Measurements from ENCODE around the gene DDX10. TPM values are rescaled to one million over a fixed set of nuclear protein-coding genes. Genes with fewer than 3 reads are reported as not detected.
A peak's percentile ranks its signal among the peaks of the same experiment; 100 is the strongest.

The DDX10 gene
- total and polyA plus RNA-seq, 9 of the 15 experiments (the other 6 are each of a cell fraction or from before 2014, with no cell fraction given): 33.9 to 94.6 (median 50.7) TPM

GRCh38 chr11:108708173-108708572 lies 43.3 kb downstream of the DDX10 start:
- Histone ChIP-seq H3K27ac (ENCODE audit: extremely low read depth, low read depth, low read length) (no peak overlapping the region), H3K9ac (ENCODE audit: insufficient read depth in 1 of 2, low read depth in 2 of 2, low read length in 2 of 2) (no peak overlapping the region), H4K20me1 (replicated peaks; ENCODE audit: control insufficient read depth, insufficient read depth, low read length) (no peaks in the 10 kb centered on the region), H3K79me2 (ENCODE audit: control insufficient read depth, insufficient read depth, low read length) (peaks cover 11% of the 10 kb centered on the region; the same call in 2 of the 3 replicates), H3K36me3 (ENCODE audit: control insufficient read depth, insufficient read depth, low read length) (peaks cover 83% of the 10 kb centered on the region), H3K4me1 (replicated peaks in 1 of 2; ENCODE audit: control insufficient read depth in 2 of 2, insufficient read depth in 2 of 2, low read length in 2 of 2) (no peaks in the 10 kb centered on the region), H3K27me3 (ENCODE audit: control insufficient read depth in 2 of 2, insufficient read depth in 2 of 2, low read length in 2 of 2) (no peaks in the 10 kb centered on the region), H3K4me2 (ENCODE audit: insufficient read depth, low read length) (no peak overlapping the region), H2AFZ (ENCODE audit: low read depth, low read length) (no peak overlapping the region), H3K4me3 (no peak overlapping the region), H3K9me3 (replicated peaks; ENCODE audit: control insufficient read depth, insufficient read depth, low read depth, low read length) (peaks cover 3% of the 10 kb centered on the region; the same call in 1 of the 2 replicates), H3K9me1 (ENCODE audit: control insufficient read depth, insufficient read depth, low read length) (no peaks in the 10 kb centered on the region)
- TF ChIP-seq ZNF280B (CRISPR knock-in tag; IDR thresholded peaks at IDR 0.05): no peak
- TF ChIP-seq ZNF263 (CRISPR knock-in tag; IDR thresholded peaks at IDR 0.05; ENCODE audit: borderline replicate concordance): no peak
- TF ChIP-seq POLR2AphosphoS2 (IDR thresholded peaks at IDR 0.05; ENCODE audit: low read length): no peak
- TF ChIP-seq FOXK2 (conservative IDR thresholded peaks at IDR 0.05 in 1 of 2, IDR thresholded peaks at IDR 0.05 in 1 of 2; ENCODE audit: low read depth in 2 of 2): no peak
- TF ChIP-seq ZNF324 (CRISPR knock-in tag; IDR thresholded peaks at IDR 0.05): peak; percentile 86
- no peak for TF ChIP-seq RBBP5 (IDR thresholded peaks at IDR 0.05; ENCODE audit: borderline replicate concordance, insufficient read depth, low read length, poor library complexity, severe bottlenecking)
- no peak for TF ChIP-seq ZNF830 (CRISPR knock-in tag; IDR thresholded peaks at IDR 0.05)
- no peak for TF ChIP-seq ZNF76 (CRISPR knock-in tag; IDR thresholded peaks at IDR 0.05; ENCODE audit: borderline replicate concordance)
- no peak for TF ChIP-seq CHD2 (IDR thresholded peaks at IDR 0.05; ENCODE audit: low read depth, low read length)
- peak; percentile 80 for TF ChIP-seq ZNF384 (IDR thresholded peaks at IDR 0.05; ENCODE audit: low read depth, low read length)
- ATAC-seq: no peak
- in situ Hi-C loops (cut with MboI) (no loop called here), intact Hi-C loops (cut with micrococcal nuclease) (no loop called here)
- POLR2A ChIA-PET: no interaction called here
- BruUV-seq (replicated peaks): no TSS peak
- no peak for FAIRE-seq
- DNase-seq (ENCODE audit: extremely low read depth in 1 of 4, low spot score in 3 of 4): no peak
- CTCF ChIA-PET (ENCODE audit: low intra/inter-chr PET ratio): no interaction called here
